HUDEP-2 (cell line): ENCODE measurements around the gene TNS1.
"Not testable (repeated sequence)": the region's sequence is repeated elsewhere in the genome, so short reads cannot be mapped to it uniquely, and the experiment has no call there.

ENCODE experiments used
- DNase-seq, 76 experiments: peaks; one replicate each; lab custom pipeline; 2025; ENCODE audit not compliant: unreplicated experiment in 76 of 76; lab: John Stamatoyannopoulos, UW

Gene TNS1

DNA sequence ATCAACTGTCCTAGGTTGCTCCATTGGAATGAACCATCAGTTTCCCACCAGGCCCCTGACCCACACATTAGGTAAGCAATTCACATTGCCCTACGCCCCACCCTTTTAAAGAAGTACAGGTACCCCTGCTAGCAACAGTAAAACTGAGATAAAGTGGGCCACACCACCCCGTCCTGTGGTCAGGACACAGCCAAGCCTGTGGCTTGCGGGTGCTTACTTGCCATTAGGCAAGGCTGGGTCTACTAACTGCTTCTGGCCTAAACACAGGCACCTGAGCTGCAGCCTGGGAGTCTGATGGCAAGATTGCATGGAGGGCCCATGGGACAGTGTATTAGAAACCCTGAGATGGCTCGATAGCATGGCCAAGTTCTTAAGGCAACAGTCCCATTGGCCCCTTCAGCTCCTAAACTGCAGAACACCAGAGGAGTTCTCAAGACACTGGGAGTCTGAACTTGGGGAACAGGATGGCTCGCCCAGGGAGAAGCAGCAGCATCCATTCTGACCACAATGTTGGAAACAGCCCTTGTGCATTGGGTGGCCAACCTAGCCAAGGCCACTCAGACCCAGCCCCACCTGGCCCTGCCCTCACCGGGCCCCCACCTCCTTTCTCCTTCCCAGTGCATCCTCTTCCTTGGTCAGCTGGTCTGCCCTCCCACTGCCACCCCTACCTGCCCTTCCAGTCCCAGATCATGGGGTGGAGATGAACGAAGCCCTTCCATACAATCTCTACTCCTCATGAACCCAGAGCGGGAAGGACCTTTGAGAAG lies 177.1 kb downstream of the TNS1 start:
- no peak for DNase-seq

DNA sequence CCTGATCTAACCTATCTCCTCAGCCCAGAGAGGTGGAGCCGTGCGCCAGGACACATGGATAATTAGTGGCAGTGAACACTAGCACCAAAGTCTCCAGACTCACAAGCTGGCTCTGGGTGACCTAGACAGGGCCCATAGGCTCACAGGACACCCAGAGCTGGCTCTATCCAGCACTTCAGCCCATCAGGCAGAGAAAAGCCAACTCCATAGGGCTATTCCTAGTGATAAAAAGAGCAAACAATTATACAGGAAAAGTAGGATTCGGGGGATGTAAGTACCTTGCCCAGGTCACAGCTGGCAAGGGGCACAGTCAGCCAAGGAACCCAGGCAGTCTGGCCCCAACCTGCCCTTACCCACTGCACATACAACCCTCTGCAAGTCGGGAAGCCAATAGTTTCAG lies 178.6 kb downstream of the TNS1 start:
- DNase-seq: no peak

DNA sequence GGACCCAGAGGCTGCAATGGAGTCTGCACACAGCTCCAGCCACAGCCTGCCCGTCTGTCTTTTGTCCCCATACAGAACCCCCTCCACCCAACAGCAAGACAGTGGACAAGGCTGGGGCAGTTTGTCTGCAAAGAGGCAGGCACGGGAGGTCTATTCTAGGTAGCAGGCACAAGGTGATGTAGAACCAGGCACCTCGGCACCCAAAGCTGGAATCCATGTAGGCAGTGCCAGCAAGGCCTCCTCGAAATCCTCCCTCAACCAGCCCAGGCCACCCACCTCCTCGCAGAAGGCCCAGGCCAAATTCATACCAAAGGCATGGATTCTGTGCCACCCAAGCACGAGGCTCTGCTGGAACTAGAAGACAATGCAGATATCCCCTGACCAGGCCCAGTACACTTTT lies 179.2 kb downstream of the TNS1 start:
- DNase-seq: no peak

DNA sequence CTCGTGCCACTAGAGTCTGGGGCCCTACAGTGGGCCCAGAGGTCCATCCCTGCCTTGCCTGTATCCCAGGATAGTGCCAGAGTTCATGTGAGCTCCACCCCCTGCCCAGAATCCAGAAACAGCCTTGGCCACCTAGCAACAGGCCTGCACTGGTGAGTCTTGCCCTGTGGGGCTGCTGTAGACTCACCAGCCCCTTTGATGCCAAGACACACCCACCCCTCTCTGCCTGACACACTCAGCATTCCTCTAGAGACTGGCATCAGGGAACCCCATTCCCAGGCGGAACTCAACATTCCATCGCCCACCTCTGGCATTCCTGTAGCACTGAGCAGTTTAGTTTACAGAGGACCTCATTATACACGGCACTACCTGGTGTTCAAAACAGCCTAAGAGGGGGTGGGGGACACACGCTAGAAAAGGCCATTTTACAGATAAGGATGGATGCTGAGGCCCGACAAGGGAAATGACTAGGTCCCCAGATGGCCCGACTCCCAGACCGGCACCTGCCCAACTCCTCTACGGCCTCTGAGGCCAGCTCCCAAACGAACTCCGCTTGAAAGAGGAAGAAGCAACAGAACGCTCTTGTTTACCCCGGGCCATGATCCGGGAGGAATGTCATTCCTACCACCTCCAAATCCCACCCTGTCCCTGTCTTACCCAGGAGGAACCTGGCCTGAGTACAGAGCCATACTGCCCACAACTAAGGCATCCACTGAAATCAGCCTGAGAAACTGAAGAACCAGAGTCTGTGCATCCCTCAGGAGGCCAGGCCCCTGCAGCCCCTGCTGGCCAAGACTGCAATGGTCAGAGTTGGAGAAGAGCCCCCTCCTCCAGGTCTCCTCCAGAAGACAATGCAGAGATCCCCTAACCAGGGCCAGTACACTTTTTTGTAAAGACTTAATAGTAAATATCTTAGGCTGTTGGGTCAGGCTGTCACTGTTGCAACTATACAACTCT lies 180.2 kb downstream of the TNS1 start:
- no peak for DNase-seq

DNA sequence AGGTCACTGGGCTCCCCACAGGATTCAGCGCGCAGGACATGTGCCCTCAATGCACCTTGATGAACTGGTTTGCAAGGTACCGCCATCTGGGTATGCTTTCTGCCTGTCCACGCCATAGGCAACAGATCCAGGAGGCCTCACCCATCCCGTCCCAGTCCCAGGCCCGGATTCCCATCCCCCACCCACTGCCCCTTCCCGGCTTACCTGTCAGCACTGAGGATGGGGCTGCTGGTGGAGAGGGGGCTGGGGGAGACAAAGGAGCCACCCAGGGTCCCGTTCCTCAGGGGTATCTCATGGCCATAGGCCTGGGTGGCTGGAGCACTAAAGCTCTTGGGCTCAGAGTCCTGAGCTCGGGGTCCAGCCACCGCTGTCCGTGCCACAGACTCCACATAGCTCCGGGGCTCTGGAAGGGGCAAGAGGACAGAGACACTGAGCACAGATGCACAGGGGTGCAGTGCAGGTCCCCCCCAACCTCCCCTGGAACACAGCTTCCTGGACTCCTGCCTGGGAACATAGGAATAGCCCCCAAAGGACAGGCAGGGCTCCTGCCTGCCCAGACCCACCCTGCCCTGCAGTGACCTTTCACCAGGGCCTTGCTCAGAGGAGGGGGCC lies 181.2 kb downstream of the TNS1 start:
- no peak for DNase-seq

DNA sequence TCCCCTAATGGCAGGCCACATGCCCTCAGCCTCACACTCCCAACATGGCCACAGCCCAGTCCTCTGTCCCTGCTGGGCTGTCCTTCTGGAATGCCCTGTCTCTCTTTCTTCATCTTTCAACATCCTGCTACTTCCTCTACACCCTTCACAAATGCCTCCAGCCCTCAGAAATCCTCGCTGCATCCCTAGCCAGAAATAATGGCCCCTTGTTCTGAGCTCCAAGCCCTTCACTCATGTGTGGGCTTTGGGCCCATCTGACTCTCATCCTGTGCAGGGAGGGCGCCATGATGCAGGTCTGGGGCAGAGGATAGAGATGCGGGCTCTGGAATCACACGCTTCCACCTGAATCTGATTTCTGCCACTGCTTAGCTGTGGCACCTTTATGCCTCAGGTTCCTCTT lies 181.9 kb downstream of the TNS1 start:
- DNase-seq: no peak

DNA sequence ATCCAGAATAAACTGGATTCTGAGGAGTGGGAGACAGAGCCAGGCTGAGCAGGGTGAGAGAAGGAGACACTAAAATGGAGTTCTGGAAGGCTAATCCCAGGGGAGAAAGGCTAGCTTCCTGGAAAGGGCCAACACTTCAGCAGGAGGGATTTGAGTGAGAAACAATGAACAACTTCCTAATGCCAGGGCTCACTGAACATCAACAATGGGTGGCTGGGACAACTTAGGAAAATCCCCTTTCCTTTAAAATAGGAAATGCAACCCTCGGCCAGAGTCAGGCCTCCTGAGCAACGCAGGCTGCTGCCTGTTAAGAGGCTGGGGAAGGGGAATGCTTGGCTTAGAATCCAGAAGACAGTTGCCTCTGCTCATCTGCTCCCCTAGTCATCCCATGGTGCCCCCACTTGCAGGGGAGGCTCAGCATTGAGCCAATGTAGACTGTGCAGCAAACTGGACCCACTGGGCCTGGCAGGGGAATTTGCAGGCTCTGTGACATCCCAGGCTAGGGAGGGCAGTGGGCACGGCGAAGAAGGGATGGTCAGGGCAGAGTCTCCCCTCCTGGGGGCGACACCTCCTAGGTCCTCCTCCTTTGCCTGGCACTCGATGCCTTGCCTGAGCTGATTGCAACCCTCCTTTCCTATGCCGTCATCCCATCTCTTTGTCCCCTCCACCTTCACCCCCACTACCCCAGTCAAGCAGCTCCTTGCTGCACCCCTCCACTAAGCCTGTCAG lies 182.5 kb downstream of the TNS1 start:
- DNase-seq: no peak

DNA sequence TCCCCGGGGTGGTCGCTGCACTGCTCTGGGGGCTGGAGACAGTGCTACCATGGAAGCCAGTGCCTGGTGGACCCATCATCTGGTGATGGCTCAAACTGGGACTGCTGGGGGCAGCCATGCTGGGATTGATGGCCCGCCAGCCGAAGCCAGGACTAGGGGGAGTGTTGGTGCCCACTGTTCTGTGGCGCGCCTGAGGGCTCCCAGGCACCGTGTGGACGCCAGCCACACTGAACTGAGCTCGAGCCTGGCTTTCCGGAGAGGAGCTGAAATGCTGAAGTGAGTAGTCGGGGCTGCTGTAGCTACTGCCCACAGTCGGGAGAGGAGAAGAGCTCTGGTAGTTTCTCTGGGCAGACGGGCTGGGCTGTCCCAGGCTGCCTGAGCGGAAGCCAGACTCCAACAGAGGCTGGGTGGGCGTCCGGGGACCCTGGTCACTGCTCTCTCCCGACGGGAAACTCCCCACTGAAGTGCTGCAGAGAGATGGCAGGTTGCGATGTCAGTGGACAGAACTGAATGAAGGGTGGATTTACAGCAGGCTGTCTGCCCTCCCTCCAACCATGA lies 184.4 kb downstream of the TNS1 start:
- no peak for DNase-seq

DNA sequence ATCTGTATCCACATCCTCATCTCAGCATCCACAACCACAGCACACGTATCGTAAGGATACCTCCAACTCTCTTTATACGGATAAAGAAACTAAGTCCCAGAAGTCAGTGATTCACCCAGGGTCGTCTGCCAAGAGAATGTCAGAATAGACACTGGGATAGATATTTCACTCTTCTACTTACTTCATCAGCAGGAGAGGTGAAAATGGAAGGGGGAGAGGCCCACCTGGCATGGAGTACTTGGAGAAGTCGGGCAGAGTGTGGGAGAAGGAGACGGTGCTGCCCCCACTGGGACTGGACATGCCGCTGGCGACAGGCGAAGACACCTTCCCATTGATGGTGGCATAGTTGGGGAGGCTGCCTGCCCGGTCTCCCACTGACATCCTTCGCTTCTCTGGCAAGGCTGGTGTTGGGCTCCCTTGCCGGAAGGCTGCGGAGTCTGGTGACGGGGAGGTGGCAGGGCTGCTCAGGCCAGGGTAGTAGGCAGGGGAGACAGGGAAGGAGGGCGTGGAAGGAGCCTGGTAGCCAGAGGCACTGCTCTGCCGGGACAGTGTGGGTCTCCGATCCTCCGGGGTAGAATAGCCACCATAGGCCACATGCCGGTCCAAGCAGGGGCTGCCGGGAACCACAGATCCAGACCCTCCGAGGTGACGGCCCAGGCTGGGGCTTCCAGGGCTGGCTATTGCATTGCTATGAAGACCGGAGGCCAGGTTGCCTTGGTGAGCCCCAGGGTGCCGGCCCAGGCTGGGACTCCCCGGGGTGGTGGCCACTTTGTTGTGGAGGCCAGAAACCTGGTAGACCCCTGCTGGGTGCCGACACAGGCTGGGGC lies 185.1 kb downstream of the TNS1 start:
- DNase-seq: no peak

DNA sequence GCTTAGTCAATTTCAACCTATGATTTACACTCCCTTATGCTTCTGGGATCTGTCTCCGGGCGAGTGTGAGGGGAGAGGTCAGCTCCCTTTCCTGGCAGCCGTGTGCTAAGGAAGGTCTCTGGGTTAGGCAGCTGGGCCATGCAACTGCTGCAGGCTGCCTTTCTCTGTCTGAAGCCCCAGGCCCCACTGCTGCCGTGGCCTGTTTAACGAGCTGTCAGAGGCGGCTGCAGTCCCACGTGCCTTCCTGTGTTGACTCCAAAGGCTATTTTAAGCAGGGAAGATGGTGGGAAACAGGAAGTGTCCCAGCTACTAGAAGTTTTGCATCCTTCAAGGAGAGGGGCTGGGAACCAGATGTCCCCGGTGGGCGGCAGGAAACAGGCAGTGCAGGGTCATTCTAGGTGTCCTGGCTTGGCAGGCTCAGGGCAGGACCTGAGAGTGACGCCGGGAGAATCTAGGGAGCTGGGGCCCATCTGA lies 186.4 kb downstream of the TNS1 start:
- no peak for DNase-seq

DNA sequence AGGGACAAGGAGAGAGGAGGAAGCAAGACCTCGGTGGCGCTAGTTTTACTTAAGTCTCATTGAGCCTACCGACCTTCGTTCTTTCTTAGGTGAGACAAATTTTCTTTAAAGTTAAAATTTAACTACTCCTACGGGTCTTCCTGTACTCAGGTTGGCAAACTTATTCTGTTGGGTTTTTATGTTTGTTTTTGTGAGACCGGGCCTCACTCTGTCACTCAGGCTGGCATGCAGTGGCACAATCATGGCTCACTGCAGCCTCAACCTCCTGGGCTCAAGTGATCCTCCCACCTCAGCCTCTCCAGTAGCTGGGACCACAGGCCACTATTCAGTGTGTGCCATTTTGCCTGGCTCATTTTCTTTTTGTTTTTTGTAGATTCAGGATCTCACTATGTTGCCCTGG lies 189.0 kb downstream of the TNS1 start:
- no peak for DNase-seq

DNA sequence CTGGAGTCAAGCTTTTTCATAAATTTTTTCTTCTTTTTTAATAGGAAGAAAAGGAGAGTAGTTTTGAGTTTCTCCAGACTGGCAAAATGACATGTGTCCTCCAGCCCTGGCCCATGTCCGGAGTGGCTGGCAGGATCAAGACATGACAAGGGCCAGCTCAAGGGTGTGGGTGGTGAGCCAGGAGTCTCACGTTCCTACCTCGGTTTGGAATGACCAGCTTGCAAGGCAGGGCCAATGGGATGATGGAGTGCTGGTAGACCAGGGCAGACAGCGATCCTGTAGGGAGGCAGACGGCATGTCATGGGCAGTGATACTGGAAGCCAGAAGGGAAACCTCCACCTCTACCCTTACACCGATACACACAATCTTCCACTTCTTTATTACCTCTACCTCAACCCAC lies 190.6 kb downstream of the TNS1 start:
- no peak for DNase-seq

DNA sequence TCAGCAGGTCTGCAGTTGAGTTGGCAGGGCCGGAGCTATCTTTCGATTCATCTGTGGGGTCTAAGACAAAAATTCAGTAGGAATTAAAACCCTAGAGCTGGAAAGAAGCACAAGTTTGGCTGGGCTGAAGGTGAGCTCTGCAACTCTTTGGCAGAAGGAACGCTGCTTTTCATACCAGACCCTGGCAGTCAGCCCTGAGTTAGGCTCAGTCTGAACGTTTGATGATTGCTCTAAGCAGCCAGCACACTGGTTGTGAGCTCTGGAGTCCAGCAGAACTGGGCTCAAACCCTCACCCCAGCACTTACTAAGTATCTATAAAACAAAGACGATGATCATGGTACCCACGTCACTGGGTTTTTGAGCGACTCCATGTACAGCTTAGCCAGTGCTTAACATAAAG lies 192.5 kb downstream of the TNS1 start:
- DNase-seq: no peak

DNA sequence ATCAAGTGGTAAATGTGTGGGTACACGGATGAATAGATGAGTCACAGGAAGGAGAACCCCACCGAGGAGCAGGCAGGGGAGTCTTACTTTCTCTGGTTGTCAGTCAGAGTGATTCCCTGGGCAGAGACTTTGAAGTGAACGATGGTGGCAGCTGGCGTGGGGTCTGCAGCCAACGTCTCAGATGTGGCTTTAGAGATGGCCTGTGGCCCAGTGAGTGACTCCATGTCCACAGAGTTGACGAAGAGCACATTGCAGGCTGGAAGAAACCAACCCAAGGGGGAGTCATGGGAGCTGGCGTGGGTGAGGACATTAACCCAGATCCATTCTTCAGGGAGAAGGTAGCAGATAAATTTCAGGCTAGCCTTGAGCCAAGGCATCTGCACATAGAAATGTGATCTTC lies 193.1 kb downstream of the TNS1 start:
- DNase-seq: no peak

DNA sequence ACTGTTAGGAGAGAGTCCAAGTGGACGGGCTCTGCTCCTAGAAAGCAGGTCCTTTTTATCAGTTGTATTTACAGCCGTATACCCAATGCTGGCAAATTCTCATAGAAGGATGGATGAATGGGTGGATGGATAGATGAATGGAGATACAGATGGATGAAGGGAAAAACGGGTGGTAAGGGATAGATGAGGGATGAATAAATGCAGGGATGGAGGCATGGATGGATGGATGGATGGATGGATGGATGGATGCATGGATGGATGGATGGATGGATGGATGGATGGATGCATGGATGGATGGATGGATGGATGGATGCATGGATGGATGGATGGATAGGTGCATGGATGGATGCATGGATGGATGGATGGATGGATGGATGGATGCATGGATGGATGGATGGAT lies 193.8 kb downstream of the TNS1 start:
- not testable (repeated sequence) for DNase-seq

DNA sequence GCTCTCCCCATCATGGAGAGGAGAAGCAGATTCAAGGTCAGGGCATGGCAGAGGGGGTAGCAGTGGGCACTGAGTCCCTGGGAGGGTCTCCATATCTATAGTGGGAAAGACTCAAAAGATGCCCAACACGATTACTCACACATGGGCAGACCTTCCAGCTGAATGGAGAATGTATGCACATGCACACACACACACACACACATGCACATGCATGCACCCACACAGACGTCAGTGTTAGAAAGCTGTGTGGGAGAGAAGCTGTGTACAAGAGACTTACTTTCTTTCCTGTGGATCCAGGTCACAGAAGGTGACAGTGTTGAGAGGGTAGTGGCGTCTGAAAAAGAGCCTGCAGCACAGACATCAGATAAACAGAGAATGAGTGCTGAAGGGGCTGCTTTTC lies 194.5 kb downstream of the TNS1 start:
- no peak for DNase-seq

DNA sequence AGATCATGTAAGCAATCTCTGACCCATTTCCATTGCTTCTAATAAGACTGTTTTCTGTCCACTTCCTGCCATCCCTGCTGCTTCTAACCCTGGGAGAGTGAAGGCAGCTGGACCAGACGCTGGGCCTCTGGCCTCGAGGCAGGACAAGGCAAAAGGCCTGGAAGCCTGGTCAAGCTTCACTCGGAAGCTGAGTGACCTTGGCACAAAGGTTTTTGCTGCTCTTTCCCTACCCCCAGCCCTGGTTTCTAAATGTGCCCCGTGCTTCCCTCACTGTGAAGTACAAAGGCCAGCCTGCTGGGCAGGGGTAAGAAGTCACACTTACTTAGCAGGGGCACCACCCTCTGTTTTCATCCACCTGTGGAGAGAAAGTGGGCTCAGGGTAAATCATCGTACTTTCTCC lies 195.0 kb downstream of the TNS1 start:
- no peak for DNase-seq

DNA sequence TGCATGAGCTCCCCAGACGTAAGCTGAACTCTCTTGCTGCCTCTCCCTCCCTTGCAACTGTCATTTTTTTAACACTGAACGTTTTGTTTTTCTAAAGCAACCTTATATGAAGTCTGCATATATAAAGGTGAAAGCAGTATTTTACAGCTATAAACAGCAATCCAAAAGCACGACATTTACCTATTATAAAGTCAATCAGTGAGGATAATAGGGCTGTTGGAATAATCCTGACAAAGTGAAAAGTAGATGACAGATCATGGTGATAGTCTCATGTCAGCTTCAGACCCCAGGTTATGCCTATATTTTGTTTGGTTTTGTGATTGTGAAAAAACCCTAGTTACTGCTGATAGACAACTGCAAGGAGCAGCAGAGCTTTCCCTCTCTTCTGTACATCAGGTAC lies 195.8 kb downstream of the TNS1 start:
- DNase-seq: no peak

DNA sequence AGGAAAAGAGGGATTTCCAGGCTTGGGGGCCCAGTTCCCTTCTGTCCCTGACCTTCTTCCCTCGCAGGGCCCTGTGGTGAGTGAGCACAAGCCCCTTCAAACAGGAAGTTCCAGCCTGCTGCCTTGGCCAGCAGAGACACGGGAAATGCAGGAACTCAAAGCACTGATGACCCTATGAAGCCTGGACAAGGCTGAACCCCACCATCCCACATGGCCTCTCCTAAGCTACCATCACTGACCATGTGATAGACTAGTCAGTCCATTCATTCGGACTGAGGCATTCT lies 196.4 kb downstream of the TNS1 start:
- no peak for DNase-seq
